K562 (cell line): ENCODE data around the gene VARS1. TPM values are rescaled to one million over a fixed set of nuclear protein-coding genes. Genes with fewer than 3 reads are reported as not detected.
"Not testable (repeated sequence)": the region's sequence is repeated elsewhere in the genome, so short reads cannot be mapped to it uniquely, and the experiment has no call there.

ENCODE experiments used
- ATAC-seq: fragments of 200-7000 bp; cut with Tn5 transposase; 3 replicates; pipeline ENCODE4 v1.9.1; 2020; ENCODE audit warnings: moderate library complexity
- BruUV-seq: library from RNA; stranded (reverse); fragments of 400-500 nt; replicated peaks from 2 replicates; lab custom pipeline; 2021; lab: Mats Ljungman, UMichigan
- CTCF ChIA-PET: fragments of 300-600 bp; formaldehyde crosslinking; extraction: SDS; loops from one replicate; lab custom pipeline; 2021; ENCODE audit warnings: low intra/inter-chr PET ratio; lab: Yijun Ruan, JAX
- POLR2A ChIA-PET: fragments of 300-600, 350-650 bp; sonication (Branson Sonifier 250); formaldehyde crosslinking; extraction: SDS; loops from one replicate; lab custom pipeline; 2021; ENCODE audit warnings: antibody characterized with exemption, inconsistent platforms; lab: Yijun Ruan, JAX
- DNase-seq, 4 experiments: peaks; one replicate each; pipeline versions ENCODE4 v3.0.0 to v3.0.0-alpha.2; 2011 to 2018; ENCODE audit warnings: low spot score in 3 of 4, mixed read lengths in 3 of 4; ENCODE audit errors: extremely low read depth in 1 of 4
- FAIRE-seq: peaks from 2 replicates; lab custom pipeline; 2011; peaks lifted over from hg19 to GRCh38; lab: Jason Lieb, UNC
- H2AFZ ChIP-seq: 2 replicates; pipeline ENCODE4 v1.6.0; 2011; ENCODE audit warnings: low read depth, low read length, control low read depth, inconsistent platforms
- H3K27ac ChIP-seq: fragments of 200-600 bp; 3 replicates; pipeline ENCODE4 v1.8.0; 2011; ENCODE audit warnings: low read depth, mild to moderate bottlenecking, control low read depth, inconsistent platforms, low read length, moderate library complexity, mixed read lengths; ENCODE audit errors: extremely low read depth
- H3K27me3 ChIP-seq, 2 experiments: fragments of 300-600 bp in 1 of 2; 2 replicates in 1 of 2; 3 replicates in 1 of 2; pipeline versions ENCODE4 v1.6.0 to v1.8.0; 2011; ENCODE audit warnings: inconsistent platforms in 2 of 2, low read length in 2 of 2, mild to moderate bottlenecking in 1 of 2, mixed read lengths in 1 of 2, moderate library complexity in 1 of 2; ENCODE audit not compliant: control insufficient read depth in 2 of 2, insufficient read depth in 2 of 2
- H3K36me3 ChIP-seq: fragments of 300-600 bp; 3 replicates; pipeline ENCODE4 v1.8.0; 2011; ENCODE audit warnings: mild to moderate bottlenecking, low read length, inconsistent platforms; ENCODE audit not compliant: control insufficient read depth, insufficient read depth
- H3K4me1 ChIP-seq, 2 experiments: fragments of 200-600 bp in 1 of 2; replicated peaks in 1 of 2; 2 replicates in 1 of 2; 3 replicates in 1 of 2; pipeline versions ENCODE4 v1.5.1 to v1.8.0; 2011; ENCODE audit warnings: inconsistent platforms in 2 of 2, low read length in 2 of 2, mild to moderate bottlenecking in 1 of 2, mixed read lengths in 1 of 2, moderate library complexity in 1 of 2; ENCODE audit not compliant: control insufficient read depth in 2 of 2, insufficient read depth in 2 of 2
- H3K4me2 ChIP-seq: 2 replicates; pipeline ENCODE4 v1.6.1; 2011; ENCODE audit warnings: low read length, control low read depth, inconsistent platforms, mixed read lengths; ENCODE audit not compliant: insufficient read depth
- H3K4me3 ChIP-seq: fragments of 200-600 bp; sonication (generic), shearing (Covaris generic); 2 replicates; pipeline ENCODE4 v1.5.1; 2016; ENCODE audit warnings: control low read depth, inconsistent platforms
- H3K79me2 ChIP-seq: fragments of 200-600 bp; 3 replicates; pipeline ENCODE4 v1.8.0; 2011; ENCODE audit warnings: low read length, inconsistent platforms; ENCODE audit not compliant: control insufficient read depth, insufficient read depth
- H3K9ac ChIP-seq, 2 experiments: 2 replicates each; pipeline versions ENCODE4 v1.6.0 to v1.6.1; 2011; ENCODE audit warnings: low read depth in 2 of 2, low read length in 2 of 2, control low read depth in 1 of 2, inconsistent platforms in 1 of 2, mild to moderate bottlenecking in 1 of 2, mixed read lengths in 1 of 2; ENCODE audit not compliant: insufficient read depth in 1 of 2
- H3K9me1 ChIP-seq: one replicate; pipeline ENCODE4 v1.6.0; 2011; ENCODE audit warnings: inconsistent platforms, mild to moderate bottlenecking, low read length, moderate library complexity; ENCODE audit not compliant: control insufficient read depth, insufficient read depth
- H3K9me3 ChIP-seq: replicated peaks from 2 replicates; pipeline ENCODE4 v1.5.1; 2011; ENCODE audit warnings: low read depth, low read length, inconsistent platforms; ENCODE audit not compliant: control insufficient read depth, insufficient read depth
- H4K20me1 ChIP-seq: replicated peaks from 2 replicates; pipeline ENCODE4 v1.6.1; 2011; ENCODE audit warnings: low read length, inconsistent platforms, mixed read lengths; ENCODE audit not compliant: control insufficient read depth, insufficient read depth
- CBX1 ChIP-seq: sonication (generic); IDR thresholded peaks from 2 replicates; pipeline ENCODE4 v1.6.1; 2016; ENCODE audit warnings: antibody characterized with exemption, low read depth, mild to moderate bottlenecking
- CXXC5 ChIP-seq: fragments of 250-450 bp; sonication (Bioruptor Pico); IDR thresholded peaks from 2 replicates; pipeline ENCODE4 v1.8.0; 2022; ENCODE audit warnings: inconsistent platforms, mild to moderate bottlenecking, moderate library complexity
- ELF4 ChIP-seq: fragments of 450-650 bp; formaldehyde crosslinking; IDR thresholded peaks from 2 replicates; pipeline ENCODE4 v1.4.0; 2022; ENCODE audit warnings: missing genetic modification characterization
- HDAC2 ChIP-seq: fragments of 450-650 bp; IDR thresholded peaks from 2 replicates; pipeline ENCODE4 v1.6.1; 2016; ENCODE audit warnings: mild to moderate bottlenecking
- HSF4 ChIP-seq: fragments of 250-450 bp; sonication (Bioruptor Pico); IDR thresholded peaks from 2 replicates; pipeline ENCODE4 v2.1.2; 2022; ENCODE audit warnings: mild to moderate bottlenecking, moderate library complexity, borderline replicate concordance
- KAT7 ChIP-seq: sonication (generic); formaldehyde crosslinking; IDR thresholded peaks from 2 replicates; pipeline ENCODE4 v1.8.0; 2022; ENCODE audit warnings: missing genetic modification reagents, mild to moderate bottlenecking, borderline replicate concordance
- MLX ChIP-seq, 2 experiments: fragments of 450-650 bp in 1 of 2; sonication (generic) in 1 of 2; formaldehyde crosslinking; conservative IDR thresholded peaks; 2 replicates each; pipeline versions ENCODE4 v1.4.0 to v1.8.1; 2020 to 2022; ENCODE audit warnings: mild to moderate bottlenecking in 1 of 2, missing genetic modification reagents in 1 of 2
- NKRF ChIP-seq: fragments of 450-650 bp; IDR thresholded peaks from 2 replicates; pipeline ENCODE4 v1.6.1; 2016; ENCODE audit warnings: borderline replicate concordance
- PML ChIP-seq: IDR thresholded peaks from 2 replicates; pipeline ENCODE4 v1.6.1; 2012; ENCODE audit warnings: low read length, inconsistent platforms
- RAD21 ChIP-seq, 2 experiments: fragments of 250-450 bp in 1 of 2; fragments of 450-650 bp in 1 of 2; sonication (Bioruptor Pico) in 1 of 2; formaldehyde crosslinking in 1 of 2; IDR thresholded peaks in 1 of 2; conservative IDR thresholded peaks in 1 of 2; 2 replicates each; pipeline versions ENCODE4 v1.4.0 to v1.8.0; 2020 to 2022; ENCODE audit warnings: mild to moderate bottlenecking in 2 of 2, moderate library complexity in 1 of 2
- SP1 ChIP-seq: sonication (generic); formaldehyde crosslinking; IDR thresholded peaks from 2 replicates; pipeline ENCODE4 v1.8.1; 2022; ENCODE audit warnings: mild to moderate bottlenecking, missing genetic modification reagents
- TFAP4 ChIP-seq: sonication (generic); formaldehyde crosslinking; IDR thresholded peaks from 2 replicates; pipeline ENCODE4 v1.8.0; 2022; ENCODE audit warnings: missing genetic modification reagents, mild to moderate bottlenecking, moderate library complexity, borderline replicate concordance
- ZNF121 ChIP-seq: sonication (generic); formaldehyde crosslinking; conservative IDR thresholded peaks from 2 replicates; pipeline ENCODE4 v1.8.0; 2022; ENCODE audit warnings: missing genetic modification reagents
- ZNF239 ChIP-seq: fragments of 250-450 bp; sonication (Bioruptor Pico); IDR thresholded peaks from 2 replicates; pipeline ENCODE4 v1.4.0; 2020; ENCODE audit warnings: mild to moderate bottlenecking
- ZNF695 ChIP-seq: fragments of 450-650 bp; formaldehyde crosslinking; IDR thresholded peaks from 2 replicates; pipeline ENCODE4 v1.4.0; 2020; ENCODE audit warnings: mild to moderate bottlenecking, moderate library complexity
- WGBS: fragments of 100-300 bp; shearing (Covaris generic); methylation state at CpG from one replicate; pipeline ENCODE4 v1.1.6; 2016; ENCODE audit warnings: low coverage, mixed read lengths; ENCODE audit not compliant: insufficient coverage; ENCODE audit errors: missing lambda C conversion rate; 5-methylcytosine and 5-hydroxymethylcytosine counted together
- in situ Hi-C: fragments of 300-500 bp; cut with MboI; formaldehyde crosslinking; loops from 4 replicates; pipeline ENCODE4 v1.15.0; 2018; ENCODE audit warnings: inconsistent platforms, mixed read lengths
- intact Hi-C: fragments of 100-400 bp; cut with micrococcal nuclease; formaldehyde crosslinking; loops from 2 replicates; pipeline ENCODE4 v1.14.2; 2022
- polyA plus RNA-seq, 8 experiments: library from polyadenylated mRNA; depleted of rRNA in 4 of 8; stranded (reverse) in 5 of 8; unstranded in 3 of 8; fragments of >200 nt; fragmentation: Nextera tagmentation in 2 of 8; fragmentation: Illumina TruSeq in 1 of 8; extraction: Ambion mirVana in 2 of 8; extraction: Trizol in 1 of 8; gene quantifications; 2 replicates each; pipeline versions ENCODE4 v1.2.1 to v1.2.3, GENCODE V29; 2011 to 2014; ENCODE audit warnings: inconsistent platforms in 1 of 8, missing spikeins in 1 of 8
- total RNA-seq, 7 experiments: library from RNA; depleted of rRNA in 6 of 7; stranded (reverse); fragments of >200 nt in 6 of 7; fragmentation: Illumina TruSeq in 2 of 7; extraction: Trizol in 2 of 7; gene quantifications; 2 replicates each; pipeline versions ENCODE4 v1.2.1 to v1.2.3, GENCODE V29; 2011 to 2021; ENCODE audit warnings: low replicate concordance in 1 of 7
- TF ChIP-seq, protein P1 (sequence below): fragments of 450-650 bp; formaldehyde crosslinking; IDR thresholded peaks from 2 replicates; pipeline ENCODE4 v1.4.0; 2022; ENCODE audit warnings: missing genetic modification characterization

Gene VARS1
- total and polyA plus RNA-seq, 9 of the 15 experiments (the other 6 are each of a cell fraction or from before 2014, with no cell fraction given) = 2.9 to 488 (median 130) TPM

DNA sequence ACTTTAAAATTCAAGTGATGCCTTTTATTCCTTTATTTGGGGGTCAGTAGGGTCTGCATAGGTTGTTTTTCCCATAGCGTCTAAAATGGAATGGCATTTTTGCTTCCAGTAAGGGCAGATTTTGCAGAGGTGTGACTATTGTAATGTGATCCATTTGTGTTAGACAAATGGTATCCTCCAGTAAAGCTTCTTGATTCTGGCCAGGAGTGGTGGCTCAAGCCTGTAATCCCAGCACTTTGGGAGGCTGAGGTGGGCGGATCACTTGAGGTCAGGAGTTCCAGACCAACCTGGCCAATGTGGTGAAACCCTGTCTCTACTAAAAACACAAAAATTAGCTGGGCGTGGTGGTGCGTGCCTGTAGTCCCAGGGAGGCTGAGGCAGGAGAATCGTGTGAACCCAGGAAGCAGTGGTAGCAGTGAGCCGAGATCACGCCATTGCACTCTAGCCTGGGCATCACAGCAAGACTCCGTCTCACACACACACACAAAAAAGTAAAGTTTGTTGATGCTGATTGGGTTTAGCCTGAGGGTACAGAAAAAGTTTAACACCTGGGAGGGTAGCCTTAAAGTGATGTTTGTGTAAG is 22.5 kb upstream of the VARS1 start:
- Histone ChIP-seq H3K36me3 (peaks cover 23% of the 10 kb centered on the region), H4K20me1 (peaks cover 16% of the 10 kb centered on the region), H3K4me2 (peak overlapping the region; percentile 89), H3K4me3 (peak overlapping the region; percentile 54), H3K4me1 (peaks cover 41 to 52% of the 10 kb centered on the region in 2 experiments), H3K27ac (peak overlapping the region; percentile 21; the same call in 2 of the 3 replicates), H3K9ac (peak overlapping the region; percentile 53 to 82), H3K79me2 (peaks cover 68% of the 10 kb centered on the region)
- H3K9me3 ChIP-seq, in situ Hi-C loops, CTCF ChIA-PET, FAIRE-seq, H3K27me3 ChIP-seq, H2AFZ ChIP-seq, ATAC-seq, intact Hi-C loops, BruUV-seq, DNase-seq, H3K9me1 ChIP-seq: not testable (repeated sequence)
- WGBS = 3% methylated on average over 8 of the region's 8 CpGs
- POLR2A ChIA-PET = interaction anchor here (0.5 to 1.9 kb wide), 17 partner anchors 9 to 267 kb away, joined by 3 to 20 read pairs (median 4); partner anchors contain the start of genes CLIC1, GPANK1, HSPA1B and LSM2
- TF ChIP-seq, protein P1, sequence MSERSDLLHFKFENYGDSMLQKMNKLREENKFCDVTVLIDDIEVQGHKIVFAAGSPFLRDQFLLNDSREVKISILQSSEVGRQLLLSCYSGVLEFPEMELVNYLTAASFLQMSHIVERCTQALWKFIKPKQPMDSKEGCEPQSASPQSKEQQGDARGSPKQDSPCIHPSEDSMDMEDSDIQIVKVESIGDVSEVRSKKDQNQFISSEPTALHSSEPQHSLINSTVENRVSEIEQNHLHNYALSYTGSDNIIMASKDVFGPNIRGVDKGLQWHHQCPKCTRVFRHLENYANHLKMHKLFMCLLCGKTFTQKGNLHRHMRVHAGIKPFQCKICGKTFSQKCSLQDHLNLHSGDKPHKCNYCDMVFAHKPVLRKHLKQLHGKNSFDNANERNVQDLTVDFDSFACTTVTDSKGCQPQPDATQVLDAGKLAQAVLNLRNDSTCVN = 0 out of 2 replicates have a peak, but pooled peaks have one; percentile 30
- peak; percentile 30; the same call in 1 of the 2 replicates for TF ChIP-seq CBX1
- TF ChIP-seq ZNF121 (CRISPR knock-in tag) = peak; percentile 91
- TF ChIP-seq RAD21 (CRISPR knock-in tag; conservative IDR thresholded peaks at IDR 0.05 in 1 of 2, IDR thresholded peaks at IDR 0.05 in 1 of 2) = peak in 1 of 2 experiments; percentile 12; a peak in 1 of 4 replicates
- 0 out of 2 replicates have a peak, but pooled peaks have one; percentile 2 for TF ChIP-seq HDAC2
- 0 out of 2 replicates have a peak, but pooled peaks have one; percentile 42 for TF ChIP-seq KAT7 (CRISPR knock-in tag)
- TF ChIP-seq PML = peak; percentile 61; the same call in 1 of the 2 replicates
- TF ChIP-seq ELF4 = peak; percentile 48
- peak; percentile 6; the same call in 1 of the 2 replicates for TF ChIP-seq ZNF239 (CRISPR knock-in tag)
- peak; percentile 50; the same call in 1 of the 2 replicates for TF ChIP-seq TFAP4
- TF ChIP-seq ZNF695 (CRISPR knock-in tag) = 0 out of 2 replicates have a peak, but pooled peaks have one; percentile 47
- TF ChIP-seq MLX (CRISPR knock-in tag; conservative IDR thresholded peaks at IDR 0.05) = peak in 1 of 2 experiments; percentile 59; a peak in 1 of 4 replicates
- peak; percentile 52; the same call in 1 of the 2 replicates for TF ChIP-seq NKRF
- peak; percentile 58; the same call in 1 of the 2 replicates for TF ChIP-seq SP1 (CRISPR knock-in tag)
- TF ChIP-seq CXXC5 (CRISPR knock-in tag) = peak; percentile 26; the same call in 1 of the 2 replicates
- TF ChIP-seq HSF4 (CRISPR knock-in tag) = peak; percentile 70; the same call in 1 of the 2 replicates
